ENCODE data around the gene SLC12A8. TPM values are rescaled to one million over a fixed set of nuclear protein-coding genes. Genes with fewer than 3 reads are reported as not detected.

The SLC12A8 gene
- total RNA-seq, 1 experiment from 2014 or later, result 44.5 TPM

DNA sequence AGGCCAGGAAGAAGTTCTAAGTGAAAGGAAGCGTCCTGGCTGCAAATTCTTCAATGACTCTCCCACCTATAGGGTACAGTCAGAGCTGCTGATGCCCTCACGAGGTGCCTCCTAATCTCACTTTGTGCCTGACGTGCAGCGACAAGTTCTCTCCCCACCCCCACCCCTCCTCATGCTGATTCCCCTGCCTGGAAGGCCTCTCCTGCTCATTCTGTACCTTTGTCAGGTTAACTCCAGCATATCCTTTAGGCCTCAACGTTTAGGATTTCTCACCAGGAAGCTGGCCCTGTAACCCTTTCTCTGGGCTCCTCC is 25.0 kb downstream of the SLC12A8 start:
- no peak for DNase-seq (ENCODE audit: low read depth)

DNA sequence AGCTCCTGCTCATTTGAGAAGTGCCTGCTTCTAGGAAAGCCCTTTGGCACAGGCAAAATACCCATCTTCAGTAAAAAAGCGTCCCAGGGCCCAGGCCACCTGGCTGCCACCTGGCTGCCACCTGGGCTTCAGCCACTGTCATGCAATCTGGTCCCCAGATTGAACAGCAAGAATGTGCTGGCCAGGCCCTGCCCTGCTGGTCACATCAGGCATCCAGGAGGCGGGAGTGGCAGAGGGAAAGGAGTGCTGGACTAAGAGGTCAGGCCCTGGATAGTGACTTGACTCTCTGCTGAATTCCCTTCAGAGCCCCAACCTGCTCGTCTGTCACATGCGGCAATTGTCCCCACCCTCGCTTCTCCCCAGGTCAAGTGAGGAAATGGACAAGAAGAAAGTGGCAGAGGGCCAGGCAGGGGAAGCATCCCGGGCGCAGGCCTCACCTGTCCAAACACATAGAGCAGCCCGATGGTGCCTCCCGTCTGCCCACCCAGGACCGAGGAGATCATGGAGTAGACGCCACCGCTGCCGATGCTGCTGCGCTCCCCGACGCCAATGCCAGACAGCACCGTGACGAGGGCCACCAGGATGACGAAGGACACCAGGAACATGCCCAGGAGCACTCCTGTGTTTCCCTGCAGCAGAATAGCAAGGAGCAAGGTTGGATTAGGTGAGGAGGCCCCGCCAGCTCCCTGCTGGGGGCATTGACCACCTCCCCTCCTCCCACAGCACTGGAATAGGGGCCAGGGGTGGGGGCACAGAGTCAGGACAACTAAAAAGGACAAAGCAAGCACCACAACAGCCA is 25.5 kb downstream of the SLC12A8 start:
- no peak for DNase-seq (ENCODE audit: low read depth)

DNA sequence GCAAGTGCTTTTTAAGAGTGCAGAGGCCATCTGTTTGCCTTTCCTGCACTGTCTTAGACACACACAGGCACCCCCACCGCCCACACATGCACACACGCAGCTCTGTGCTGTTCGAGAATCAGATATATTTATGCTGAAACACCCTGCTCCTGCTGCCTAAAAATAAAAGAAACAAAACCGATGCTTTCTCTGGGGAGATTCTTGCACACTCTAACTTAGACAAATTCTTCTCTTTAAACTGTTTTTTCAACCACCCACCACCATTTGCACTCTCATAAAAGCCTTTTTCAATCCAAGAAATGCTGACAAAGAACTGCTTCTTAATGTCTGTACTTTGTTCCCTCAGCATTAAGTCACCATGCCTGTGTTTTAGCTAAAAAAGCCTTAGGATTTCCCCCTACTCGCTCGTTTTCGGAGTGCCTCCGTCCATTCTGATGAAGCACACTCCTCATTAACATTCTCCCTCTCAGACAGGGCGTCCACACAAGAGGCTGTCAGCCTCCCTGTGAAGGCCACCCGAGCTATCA is 26.2 kb downstream of the SLC12A8 start:
- DNase-seq (ENCODE audit: low read depth), result no peak

DNA sequence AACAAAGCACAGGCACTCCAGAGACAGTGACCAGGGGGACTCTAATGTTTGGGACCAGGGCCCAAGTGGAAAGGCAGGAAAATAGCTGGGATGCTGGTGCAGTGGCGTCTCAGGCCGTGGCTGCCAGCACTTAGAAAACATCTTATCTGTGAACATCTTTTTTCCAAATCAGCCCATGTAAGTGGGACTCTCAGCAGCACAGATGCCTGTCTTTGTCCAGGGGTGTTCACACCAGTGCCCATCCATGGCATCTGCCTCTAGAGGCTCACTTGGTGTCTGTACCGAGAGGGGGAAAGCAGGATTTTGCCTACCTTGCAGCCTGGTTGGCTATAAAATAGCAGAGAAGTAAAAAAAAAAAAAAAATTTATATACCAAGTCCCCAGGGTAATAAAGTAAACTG is 26.7 kb downstream of the SLC12A8 start:
- DNase-seq (ENCODE audit: low read depth), result no peak

DNA sequence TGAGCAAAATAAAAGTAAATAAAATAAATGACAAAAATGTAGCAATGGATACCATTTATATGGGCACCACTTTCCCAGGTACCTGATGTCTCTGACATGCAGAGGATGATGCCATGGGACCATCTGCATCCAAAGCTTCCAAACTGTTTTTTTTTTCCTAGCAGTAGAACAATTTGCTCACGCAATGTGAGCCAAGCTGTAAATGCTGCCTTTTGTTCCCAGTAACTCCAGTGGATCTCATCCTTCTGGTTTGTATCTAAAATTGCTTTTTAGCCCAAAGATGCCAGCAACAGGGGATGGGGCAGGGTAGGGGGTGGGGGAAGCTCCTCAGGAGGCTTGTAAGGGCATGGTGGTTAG is 32.7 kb downstream of the SLC12A8 start:
- no peak for DNase-seq (ENCODE audit: low read depth)

DNA sequence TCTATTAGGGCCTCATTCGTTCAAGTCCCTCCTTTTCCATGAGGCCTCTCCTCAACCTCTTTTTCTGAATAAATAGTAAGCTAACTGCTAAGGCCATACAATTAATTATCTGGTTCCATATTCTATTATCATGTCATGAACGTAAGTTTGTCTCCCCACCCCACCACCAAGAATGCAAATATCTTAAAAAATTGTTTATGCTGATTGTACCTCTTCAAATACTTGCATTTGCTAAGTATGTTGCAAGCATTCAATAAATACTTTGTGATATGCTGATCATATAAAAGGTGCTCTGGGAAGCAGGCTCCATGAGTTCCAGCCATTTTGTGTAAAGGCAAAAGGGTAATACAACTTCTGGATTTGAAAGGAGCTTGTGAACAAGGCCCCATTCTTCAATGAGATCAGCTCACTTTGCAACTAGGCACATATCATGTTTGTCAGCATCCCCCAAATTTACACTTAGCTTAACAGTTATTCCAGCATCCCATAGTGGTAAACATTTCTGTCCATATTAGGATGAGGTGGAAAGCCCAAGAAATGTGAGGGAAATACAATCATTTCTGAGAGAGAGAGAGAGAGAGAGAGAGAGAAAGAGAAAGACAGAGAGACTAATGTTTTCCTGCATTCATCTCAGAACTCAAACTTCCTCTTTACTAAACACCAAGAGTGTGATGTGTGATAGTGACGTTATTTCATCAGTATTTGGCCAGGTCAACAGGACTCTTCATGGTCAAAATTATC is 33.2 kb downstream of the SLC12A8 start:
- DNase-seq (ENCODE audit: low read depth), result no peak

DNA sequence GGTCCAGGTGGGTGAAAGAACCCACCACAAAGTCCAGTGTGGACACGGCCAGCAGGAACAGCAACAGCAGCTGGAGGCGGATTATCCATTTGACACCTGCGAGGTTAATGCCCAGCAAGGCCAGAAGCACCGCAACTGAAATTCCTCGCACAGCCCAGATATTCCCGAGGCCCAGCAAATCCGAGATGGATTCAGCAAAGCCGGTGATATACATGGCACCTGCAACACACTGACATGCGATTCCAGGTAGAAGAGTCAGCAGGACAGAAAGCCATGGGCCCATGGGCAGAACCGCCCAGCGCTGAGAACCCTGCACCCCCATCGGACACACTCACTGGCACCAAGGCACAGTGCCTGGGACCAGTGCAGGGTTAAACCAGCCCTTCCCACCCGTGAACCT is 34.8 kb downstream of the SLC12A8 start:
- no peak for DNase-seq (ENCODE audit: low read depth)

DNA sequence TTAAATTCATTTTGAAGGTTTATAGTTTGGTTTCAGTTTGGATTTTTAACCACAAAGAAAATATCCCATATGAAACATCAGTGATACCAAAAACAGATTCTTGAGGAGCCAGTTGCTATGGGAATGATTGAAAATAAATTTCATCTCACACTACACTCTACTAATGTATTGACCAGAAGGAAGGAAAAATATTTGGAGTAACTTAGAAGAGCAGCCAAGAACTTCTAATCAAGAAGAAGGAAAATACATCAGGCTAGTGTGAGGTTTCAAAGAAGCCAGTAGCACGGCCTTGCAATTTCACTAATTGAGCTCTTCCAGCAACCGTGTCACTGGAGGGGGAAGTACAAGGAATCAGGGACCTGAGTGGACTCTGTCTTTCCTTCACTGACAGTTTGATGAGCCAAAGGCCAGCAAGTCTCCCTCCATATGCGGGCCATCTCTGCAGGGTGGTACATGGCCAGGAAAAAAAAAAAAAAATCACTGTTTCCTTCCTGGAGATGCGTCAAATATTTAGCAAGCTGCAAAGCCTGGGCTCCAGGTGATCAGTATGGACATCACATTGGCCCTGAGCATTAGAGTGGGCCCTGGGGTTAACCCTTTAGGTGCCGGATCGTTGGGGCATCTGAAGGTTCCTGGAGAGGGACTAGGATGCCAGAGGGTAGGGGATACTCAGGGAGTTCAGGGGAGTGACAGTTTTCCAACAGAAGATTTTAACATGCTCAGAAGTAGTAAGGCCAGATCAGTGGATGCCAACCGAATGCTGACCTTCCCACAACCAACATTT is 37.1 kb downstream of the SLC12A8 start:
- DNase-seq (ENCODE audit: low read depth), result no peak

DNA sequence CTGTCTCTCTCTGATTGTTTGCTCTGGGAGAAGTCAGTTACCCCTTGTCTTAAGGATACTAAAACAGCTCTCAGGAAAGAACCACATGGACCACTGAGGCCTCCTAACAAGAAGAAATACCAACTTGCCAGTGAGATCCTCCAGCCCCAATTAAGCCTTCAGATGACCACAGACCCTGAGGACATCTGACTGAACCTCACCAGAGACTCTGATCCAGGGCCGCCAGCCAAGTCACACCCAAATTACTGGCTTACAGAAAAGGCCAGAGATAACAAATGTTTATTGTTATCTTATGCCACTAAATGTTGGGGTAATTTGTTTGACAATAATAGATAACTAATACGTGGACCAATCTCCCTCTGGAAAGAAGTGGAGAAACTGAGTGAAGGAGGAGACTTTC is 40.2 kb downstream of the SLC12A8 start:
- DNase-seq (ENCODE audit: low read depth), result no peak

DNA sequence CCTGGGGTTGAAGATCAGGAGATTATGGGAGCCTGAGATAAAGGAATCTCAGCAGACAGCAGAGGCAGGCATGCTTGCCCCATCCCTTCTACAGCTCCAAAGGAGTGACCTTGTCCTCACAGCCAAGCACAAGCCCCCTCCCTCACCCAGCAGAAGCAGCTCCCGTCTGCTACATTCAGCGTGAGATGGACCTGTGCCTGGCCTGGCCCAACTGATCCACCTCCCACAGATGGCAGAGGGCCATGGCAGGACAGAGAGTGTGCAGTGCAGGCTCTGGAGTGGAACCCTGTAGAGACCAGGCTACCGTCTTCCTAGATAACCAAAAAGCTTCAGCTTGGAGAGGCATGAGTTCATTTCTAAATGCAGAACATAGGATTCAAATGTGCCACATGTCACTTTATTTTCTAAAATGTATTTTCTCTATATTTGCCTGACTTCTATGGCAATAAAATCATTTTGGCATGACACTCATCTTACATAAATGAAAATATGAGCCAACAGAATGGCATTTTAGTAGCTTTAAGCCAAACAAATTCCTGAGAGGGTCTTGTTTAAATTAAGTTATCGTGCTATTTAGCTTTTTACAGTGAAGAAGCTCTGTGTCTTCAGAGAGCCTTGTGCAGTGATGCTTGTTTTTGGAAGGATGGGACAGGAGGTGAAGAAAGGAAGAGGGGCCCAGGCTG is 43.7 kb downstream of the SLC12A8 start:
- no peak for DNase-seq (ENCODE audit: low read depth)

DNA sequence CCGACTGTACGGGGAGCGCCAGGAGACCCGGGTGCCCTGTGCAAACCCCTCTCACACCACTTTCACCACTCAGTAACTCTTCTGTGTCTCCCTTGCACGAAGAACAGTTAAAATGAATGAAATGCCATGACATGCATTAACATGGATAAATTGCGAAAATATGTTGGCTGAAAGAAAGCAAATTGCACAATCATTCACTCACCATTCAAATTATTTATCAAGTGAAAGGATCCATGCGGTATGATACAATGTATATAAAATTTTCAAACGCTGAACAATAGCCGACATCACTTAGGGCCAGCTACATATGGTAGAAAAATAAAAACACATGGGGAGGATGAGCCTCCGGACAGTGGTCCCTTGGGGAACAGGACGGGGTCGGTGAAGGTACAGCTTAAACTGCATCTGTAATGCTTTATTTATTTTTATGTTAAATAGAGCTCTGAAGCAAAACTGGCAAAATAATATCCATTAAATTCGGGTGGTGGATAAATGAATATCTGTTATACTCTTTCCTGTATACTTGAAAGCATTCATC is 45.9 kb downstream of the SLC12A8 start:
- no peak for DNase-seq (ENCODE audit: low read depth)

DNA sequence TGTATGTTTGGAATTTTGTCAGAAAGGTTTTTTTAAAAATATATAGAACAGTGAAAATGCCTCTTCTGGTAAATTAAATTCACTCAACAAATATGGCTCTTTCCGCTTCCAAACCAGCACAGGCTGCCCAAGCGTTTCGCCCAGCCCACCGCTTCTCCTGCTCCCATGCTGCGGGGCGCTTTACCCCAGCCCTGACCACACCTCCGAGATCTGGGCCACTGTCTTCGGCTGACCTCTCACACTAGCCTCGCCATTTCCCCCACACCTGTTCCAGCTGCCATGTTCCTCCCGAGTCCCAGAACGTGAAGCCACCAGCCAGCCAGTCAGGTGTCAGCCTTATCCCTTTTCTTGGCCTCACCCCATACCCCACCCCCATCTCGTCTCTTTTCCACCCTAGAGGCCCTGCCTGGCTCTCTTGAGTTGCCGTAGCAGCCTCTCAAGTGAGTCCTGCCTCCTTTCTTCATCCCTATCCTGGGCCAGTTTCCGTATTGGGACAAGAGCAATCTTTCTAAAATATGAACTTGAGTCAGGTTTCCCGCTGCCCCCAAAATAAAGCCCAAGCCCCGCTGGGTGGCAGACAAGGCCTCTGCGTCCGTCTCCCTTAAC is 46.5 kb downstream of the SLC12A8 start:
- no peak for DNase-seq (ENCODE audit: low read depth)

DNA sequence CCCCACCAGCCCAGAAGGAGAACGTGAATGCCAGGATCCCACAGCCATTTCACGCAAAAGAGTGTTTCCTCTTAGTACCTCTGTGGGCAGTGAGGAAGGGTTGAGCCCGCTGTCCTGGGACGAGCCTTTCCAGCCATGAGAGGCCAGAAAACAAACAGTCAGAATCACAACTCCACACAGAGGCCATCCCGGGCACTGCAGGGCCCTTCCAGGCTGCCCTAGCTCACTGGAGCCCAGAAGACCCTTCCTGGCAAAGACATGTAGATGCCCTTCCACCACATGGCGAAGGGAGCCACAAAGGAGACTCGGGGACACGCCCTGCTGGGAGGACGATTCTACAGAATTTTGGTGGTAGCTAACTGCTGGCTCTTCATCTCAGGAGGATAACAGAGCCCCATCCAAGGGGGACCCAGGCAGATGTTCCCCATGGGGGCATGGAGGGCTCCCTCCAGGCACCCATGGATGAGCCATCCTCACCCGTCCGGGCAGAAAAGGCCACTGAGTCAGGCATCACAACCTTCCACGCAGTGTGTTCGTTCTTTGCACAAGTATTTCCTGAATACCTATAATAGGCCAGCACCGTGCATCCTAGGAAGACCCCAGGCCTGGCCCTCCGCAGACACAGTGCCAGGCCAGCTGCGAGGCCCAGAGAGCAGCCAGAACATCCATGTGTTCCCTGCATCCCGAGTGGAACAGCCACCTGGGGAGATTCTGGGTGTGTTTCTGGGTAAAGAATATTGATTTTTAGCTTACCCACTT is 47.2 kb downstream of the SLC12A8 start:
- peak; percentile 58 for DNase-seq (ENCODE audit: low read depth)

DNA sequence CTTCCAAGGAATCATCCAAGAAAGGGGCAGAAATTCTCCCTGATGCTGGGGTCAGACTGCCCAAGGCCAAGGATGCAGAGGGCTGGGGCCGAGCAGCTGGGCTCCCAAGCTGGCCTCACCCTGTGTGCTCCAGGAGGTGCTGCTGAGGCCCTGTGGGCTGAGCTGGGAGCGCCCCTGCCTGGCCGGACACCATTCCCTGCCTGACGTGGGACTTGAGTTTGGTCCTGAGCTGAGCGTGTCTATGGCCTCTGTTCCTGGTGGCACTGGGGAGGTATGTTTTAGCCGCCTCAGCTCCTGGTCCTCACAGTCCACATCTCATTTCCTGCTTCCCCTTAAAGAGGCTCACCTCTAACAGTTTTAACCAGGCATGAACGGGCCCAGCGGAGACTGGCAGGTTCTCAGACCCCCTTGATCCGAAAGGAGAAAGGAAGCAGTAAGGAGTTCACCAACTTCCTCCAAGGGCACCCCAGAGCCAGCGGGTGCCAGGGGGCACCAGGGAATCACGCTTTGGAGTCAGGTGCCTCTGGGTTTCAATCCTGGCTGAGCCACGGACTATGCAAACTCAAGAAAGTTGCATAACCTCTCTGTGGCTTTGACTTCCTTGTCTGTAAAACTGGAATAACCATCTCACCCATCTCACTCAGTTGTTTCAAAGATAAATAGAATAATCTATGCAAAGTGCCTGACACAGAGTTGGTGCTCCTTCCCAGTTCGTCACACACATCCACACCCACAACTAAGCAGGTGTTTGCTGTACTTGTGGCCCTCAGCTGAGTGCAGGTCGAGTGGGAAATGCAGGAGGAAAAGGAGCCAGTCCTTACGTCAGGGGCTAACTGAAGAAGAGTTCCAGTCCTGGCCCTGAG is 48.6 kb downstream of the SLC12A8 start:
- peak; percentile 64 for DNase-seq (ENCODE audit: low read depth)

DNA sequence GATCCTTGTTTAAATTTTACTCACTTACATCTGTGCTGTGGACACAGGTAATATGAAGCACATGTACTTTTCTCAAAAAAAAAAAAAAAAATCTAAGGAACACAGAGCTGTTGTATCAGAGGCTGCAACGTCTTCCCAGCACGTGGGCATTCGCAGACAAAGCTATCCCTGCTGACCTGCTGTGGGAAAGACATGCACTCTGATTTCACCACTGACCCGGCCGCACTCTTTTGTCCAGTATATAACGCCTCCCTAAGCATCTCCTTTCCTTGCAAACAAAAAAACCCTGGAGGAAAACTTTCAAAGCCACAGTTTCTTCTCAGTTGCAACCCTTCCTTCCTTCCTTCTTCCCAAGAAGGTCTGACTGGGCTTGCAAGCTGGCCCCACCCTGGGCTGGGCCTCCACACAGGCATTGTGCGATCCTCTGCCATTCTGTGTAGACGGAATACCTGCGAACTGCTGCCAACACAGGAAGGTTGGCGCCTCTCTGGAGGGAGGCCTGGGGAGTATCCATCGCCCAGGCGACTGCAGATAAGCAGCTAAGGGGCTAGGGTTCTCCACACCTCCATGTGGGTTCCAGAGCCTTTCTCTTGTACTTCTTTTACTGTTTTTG is 50.8 kb downstream of the SLC12A8 start:
- DNase-seq (ENCODE audit: low read depth), result no peak

DNA sequence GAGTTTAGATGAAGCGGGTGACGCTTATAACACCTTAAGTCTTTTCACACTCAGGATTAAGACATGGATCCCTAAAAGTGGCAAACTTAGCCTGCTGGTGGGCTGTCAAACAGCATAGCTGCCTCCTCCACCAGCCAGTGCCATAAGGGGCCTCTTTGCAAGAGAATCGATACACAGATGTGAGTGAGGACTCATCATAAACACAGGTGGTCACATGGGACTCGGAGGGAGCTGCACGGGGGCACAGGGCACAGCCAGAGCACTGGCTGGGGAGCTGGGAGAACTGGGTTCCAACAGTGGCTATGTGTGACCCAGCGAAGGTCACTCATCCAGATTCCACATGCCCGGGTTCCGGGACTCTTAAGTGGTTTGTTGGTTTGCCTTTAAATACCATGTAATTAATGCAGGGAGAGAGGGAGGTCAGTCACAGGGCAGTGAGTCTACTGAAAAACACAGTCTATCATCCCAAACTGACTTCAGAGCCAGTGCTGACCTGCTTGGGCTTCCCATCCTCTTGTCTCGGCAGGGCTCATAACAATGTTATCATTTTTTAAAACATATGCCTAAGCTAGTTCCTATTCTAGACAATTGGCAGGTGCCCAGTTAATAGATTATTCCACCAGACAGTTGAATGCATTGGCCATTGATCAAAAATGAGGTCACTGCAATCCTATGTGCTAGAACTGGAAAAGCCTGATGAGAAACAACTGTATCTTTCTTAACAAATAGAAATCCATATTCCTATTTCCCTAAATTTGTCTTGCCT is 51.8 kb downstream of the SLC12A8 start:
- DNase-seq (ENCODE audit: low read depth), result peak; percentile 73

DNA sequence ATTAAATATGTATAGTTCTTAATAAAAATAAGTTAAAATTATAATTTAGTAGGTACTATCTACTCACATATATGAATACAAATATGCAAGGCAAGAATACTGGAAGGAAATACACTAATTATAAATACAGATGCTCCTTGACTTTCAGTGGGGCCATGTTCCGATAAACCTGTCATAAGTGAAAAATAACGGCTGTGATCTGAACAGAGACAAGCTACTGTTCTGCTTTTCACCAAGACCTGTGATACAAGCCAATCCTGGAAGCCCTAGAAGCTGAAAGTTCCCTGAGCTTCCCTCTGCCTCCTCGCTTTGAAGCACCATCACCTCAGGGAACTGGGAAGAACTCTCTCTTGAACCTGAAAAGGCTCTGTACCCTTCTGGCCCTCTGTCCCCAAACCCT is 55.4 kb downstream of the SLC12A8 start:
- no peak for DNase-seq (ENCODE audit: low read depth)

DNA sequence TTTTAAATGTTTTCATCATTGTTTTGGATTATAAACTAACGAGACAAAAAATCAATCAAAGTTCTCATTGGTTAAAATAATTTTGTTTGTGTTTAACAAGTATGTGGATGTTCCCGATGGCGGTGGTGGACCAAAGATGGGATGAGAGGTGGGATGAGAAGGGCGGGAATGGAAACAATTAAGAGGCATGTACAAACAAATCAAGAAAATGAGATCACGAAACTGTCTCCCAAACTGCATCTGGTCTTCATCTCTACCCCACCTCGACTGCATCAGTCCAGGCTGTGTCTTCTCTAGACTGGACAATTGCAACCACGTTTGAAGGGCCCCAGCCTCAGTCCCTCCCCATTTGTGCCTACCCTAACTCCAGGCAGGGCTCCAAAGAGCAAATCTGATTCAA is 56.1 kb downstream of the SLC12A8 start:
- no peak for DNase-seq (ENCODE audit: low read depth)
